TTC549 (cell line): ENCODE measurements around the gene MYPN.
"Not testable (repeated sequence)": the region's sequence is repeated elsewhere in the genome, so short reads cannot be mapped to it uniquely, and the experiment has no call there.

Source experiments
- FAIRE-seq: peaks from 2 replicates; lab custom pipeline; 2012; peaks lifted over from hg19 to GRCh38; lab: Jason Lieb, UNC

The MYPN gene, protein sequence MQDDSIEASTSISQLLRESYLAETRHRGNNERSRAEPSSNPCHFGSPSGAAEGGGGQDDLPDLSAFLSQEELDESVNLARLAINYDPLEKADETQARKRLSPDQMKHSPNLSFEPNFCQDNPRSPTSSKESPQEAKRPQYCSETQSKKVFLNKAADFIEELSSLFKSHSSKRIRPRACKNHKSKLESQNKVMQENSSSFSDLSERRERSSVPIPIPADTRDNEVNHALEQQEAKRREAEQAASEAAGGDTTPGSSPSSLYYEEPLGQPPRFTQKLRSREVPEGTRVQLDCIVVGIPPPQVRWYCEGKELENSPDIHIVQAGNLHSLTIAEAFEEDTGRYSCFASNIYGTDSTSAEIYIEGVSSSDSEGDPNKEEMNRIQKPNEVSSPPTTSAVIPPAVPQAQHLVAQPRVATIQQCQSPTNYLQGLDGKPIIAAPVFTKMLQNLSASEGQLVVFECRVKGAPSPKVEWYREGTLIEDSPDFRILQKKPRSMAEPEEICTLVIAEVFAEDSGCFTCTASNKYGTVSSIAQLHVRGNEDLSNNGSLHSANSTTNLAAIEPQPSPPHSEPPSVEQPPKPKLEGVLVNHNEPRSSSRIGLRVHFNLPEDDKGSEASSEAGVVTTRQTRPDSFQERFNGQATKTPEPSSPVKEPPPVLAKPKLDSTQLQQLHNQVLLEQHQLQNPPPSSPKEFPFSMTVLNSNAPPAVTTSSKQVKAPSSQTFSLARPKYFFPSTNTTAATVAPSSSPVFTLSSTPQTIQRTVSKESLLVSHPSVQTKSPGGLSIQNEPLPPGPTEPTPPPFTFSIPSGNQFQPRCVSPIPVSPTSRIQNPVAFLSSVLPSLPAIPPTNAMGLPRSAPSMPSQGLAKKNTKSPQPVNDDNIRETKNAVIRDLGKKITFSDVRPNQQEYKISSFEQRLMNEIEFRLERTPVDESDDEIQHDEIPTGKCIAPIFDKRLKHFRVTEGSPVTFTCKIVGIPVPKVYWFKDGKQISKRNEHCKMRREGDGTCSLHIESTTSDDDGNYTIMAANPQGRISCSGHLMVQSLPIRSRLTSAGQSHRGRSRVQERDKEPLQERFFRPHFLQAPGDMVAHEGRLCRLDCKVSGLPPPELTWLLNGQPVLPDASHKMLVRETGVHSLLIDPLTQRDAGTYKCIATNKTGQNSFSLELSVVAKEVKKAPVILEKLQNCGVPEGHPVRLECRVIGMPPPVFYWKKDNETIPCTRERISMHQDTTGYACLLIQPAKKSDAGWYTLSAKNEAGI (N-terminal part only)

DNA sequence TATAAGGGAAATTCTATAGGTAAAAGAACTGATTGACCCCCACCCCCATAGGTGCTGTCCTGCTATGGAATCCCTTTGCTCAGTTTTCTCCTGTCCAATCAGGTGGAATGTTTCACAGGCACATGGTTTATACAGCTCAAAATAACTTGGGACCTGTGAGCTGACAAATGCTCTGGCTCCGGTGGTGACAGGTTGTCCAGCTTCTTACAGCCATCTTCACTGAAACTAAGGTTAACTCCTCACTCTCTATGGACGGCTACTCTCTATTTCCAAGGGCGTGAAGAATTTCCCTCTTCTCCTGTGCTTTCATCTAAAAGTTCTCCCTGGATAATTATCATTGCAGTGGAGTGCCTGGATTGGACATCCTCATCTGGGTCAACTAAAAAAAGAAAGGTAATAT, at the start of gene MYPN:
Gene MYPN (plus strand): TSS at position 158 of the 400 bp plus-strand sequence. CDS start 11,951 bp downstream, outside the sequence.
- FAIRE-seq: no peak

DNA sequence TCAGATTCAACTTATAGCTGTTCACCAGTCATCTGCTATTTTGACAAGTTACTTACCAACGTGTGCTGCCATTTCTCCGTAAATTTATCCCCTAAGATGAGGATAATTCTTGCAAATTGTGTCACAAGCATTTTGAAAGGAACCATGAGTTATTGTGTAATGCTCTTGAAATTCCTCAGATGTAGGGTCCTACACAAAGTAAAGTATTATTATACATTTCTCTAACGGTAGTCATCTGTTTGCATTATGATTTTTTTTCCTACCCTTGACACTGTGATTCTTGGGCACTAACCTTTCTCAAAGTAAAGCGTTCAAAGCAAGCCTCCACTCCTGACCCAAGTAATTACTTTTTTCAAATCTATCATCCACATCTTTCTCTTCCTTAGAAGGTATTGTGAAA, 42.3 kb upstream of the MYPN start:
- FAIRE-seq: no peak

DNA sequence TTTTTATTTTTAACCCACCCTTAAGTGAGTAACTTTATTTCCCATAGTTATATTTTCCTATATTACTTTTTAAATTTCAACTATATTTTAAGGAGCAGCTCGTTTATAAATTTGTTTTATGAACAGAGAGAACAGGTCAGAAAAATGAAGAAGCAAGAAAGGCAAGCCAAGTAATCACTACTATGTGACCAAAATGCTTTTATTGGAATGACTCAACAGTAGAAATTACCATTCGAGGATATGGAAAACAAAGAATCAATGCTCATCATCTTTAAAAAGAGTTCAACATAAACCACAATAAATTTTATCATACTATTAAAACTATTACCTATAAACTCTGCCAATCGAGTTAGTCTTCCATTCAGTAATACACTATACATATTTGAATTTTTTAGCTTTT, 41.8 kb upstream of the MYPN start:
- FAIRE-seq: no peak

DNA sequence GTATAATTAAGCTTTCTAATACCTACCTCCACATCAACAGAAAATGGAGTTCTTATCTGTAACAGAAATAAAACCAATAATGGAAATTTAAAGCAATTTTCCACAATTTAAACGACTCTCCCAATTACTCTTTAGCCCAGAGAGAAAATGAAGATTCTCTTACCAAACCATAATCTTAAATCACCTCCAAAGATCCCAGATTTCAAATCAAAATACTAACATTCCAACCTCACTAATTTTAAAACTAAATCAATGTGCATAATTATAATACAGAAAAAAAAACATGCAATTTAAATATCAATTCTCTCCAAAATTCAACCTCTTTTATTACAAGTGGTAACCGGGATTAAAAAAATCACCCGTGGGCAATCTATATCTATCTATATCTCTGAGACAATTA, 35.7 kb upstream of the MYPN start:
- no peak for FAIRE-seq

DNA sequence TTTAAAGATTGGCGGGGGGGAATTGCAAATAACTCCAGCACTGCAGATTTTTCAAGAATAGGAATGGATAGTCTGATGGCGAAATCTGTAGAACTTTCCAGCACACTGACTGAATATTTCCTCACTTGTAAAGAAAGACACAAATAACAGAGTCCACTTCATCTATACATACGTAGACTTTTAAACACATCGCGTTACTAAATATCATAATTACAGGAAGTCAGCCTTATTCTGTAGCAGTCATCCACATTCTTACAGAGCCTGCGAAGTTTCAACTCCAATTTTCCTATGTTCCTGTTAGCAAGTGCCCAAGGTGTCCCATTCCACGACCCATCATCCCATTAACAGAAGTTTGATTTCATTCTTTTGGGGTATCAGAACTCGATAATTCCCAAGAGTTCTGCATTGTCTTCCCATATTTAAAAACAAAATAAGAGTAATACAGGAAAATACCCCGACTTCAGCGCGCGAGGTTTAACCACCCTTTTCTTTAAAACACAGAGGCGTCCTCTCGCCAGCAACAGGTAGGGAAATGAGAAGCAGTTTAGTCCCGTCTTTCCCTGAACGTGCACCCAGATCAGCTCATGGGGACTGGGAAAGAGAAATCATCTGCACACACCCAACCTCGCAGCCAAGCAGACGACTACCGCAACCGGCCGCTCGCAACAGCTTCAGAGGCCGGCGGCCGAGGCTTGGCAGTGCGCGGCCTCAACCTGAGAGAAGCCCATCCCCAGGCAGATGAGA, 35.1 kb upstream of the MYPN start:
- no peak for FAIRE-seq

DNA sequence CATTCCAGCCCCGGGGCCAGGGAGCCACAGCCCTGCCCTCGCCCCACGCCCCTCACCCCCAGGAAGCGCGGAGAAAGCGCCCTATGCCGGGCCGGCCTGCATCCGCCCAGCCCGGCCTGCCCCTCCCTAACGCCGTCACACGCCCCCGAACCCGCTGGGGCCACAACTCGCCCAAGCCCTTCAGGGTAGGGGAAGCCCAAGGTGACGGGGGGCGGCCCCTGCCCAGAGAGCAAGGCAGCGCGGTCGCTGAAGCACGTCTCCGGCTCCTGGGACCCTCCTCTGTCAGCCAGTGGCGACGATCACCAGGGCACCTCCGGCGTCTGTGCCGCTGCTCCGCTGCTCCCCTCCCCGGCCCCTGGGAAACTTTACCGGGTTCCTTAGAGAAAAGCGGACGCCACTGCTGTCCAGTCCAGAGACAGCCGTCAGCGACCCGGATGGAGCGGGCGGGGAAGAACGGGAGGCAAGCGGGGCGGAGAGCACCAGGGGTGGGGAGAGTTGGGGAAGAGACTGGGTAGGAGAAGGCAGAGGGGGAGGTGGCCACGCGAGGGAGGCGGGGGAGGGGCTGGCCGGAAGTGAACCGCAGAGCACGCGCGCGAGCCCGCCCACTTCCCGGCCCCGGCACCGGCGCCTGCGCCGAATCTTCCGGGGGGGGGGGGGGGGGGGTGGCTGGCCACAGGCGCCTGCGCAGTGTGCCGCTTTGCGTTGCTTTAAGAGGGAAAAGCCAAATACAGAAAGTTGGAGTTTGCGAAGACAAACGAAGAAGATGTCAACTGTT, 34.3 kb upstream of the MYPN start, which contains the start of gene HERC4:
Gene HERC4 (minus strand): TSS at position 509 of the 775 bp plus-strand sequence. CDS start 2,175 bp downstream, outside the sequence.
- FAIRE-seq: no peak

DNA sequence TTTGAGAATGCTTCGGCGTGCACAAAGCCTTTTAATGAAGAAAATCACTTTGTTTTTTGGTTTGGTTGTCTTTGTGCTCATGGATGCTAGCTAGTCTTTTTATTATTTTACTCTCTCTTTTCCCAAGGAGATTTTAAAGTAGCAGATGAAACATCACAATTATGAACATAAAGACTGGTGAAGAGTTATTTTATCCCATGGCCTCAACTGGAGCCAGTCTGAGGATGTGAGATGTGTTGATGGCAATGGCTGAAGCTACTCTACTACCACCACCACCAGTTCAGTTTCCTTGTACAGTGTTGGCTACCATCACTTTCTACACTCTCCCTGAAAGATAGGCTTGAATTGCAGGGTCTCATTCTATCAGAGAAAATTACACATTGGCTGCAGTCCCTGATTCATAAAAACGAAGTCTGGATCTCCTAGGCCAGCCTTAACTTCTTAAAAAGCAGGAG, 33.7 kb upstream of the MYPN start:
- no peak for FAIRE-seq

DNA sequence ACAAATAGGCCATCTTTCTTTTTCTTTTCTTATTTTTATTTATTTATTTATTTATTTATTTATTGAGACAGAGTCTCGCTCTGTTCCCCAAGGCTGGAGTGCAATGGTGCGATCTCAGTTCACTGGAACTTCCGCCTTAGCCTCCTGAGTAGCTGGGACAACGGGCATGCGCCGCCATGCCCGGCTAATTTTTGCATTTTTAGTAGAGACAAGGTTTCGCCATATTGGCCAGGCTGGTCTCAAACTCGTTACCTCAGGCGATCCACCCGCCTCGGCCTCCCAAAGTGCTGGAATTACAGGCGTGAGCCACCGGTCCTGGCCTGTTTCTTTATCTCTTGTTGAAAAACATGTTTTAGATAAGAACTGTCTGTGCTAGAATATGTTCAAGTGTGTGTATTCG, 33.2 kb upstream of the MYPN start:
- not testable (repeated sequence) for FAIRE-seq

DNA sequence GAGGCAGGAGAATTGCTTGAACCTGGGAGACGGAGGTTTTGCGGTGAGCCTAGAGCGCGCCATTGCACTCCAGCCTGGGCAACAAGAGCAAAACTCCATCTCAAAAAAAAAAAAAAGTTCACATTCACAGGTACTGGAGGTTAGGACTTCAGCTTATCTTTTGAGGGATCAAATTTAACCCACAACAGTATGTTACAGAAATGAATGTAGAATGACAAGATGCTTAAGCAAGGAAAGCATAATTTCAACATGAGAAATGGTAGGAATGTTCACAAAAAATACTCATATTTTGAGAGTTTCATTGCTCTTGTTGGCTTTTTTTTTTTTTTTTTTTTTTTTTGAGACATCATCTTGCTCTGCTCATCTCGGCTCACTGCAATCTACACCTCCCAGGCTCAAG, 32.3 kb upstream of the MYPN start:
- FAIRE-seq: no peak

DNA sequence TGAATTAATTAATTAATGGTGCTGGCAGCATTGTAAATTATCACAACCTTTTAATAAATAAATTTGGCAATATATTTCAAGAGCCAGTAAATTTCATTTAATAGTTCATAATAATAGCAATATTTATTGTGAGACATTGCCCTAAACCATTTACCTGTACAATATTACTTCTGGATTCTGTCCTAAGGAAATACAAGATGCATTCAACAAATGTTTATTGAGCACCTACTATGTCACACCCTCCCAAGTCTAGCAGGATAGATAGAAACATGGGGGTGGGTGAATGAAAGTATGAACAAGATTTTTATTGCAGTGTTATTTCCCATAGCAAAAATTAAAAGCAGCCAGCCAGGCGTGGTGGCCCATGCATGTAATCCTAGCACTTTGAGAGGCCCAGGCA, 29.9 kb upstream of the MYPN start:
- FAIRE-seq: no peak

DNA sequence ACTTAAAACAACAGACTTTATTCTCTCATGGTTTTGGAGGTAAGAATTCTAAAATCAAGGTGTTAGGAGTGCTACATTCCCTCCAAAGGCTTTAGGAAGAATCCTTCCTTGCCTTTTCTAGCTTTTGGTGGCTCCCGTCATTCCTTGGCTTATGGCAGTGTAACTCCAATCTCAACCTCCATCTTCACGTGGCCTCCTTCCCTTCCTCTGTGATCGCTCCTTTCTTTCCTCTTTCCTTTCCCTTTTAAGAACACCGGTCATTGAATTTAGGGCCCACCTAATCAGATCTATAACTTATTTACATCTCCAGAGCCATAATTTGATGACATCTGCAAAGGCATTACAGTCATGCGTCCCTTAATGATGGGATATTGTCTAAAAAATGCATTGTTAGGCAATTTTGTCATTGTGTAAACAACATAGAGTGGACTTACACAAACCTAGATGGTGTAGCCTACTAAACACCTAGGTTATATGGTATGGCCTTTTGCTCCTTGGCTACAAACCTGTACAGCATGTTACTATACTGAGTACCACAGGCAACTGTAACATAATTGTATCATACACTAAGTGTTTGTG, 28.3 kb upstream of the MYPN start:
- no peak for FAIRE-seq

DNA sequence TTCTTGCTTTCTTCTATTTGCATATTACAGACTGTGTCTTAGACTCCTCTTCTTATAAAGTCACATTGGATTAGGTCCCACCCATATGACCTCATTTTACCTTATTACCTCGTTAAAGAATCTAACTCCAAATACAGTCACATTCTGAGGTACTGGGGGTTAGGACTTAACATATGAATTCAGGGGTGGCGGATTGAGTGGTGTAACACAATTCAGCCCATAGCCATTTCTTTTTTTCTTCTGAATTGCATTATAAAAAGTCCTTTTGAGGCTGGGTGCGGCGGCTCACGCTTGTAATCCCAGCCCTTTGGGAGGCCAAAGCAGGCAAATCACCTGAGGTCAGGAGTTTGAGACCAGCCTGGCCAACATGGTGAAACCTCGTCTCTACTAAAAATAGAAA, 27.4 kb upstream of the MYPN start:
- FAIRE-seq: no peak

DNA sequence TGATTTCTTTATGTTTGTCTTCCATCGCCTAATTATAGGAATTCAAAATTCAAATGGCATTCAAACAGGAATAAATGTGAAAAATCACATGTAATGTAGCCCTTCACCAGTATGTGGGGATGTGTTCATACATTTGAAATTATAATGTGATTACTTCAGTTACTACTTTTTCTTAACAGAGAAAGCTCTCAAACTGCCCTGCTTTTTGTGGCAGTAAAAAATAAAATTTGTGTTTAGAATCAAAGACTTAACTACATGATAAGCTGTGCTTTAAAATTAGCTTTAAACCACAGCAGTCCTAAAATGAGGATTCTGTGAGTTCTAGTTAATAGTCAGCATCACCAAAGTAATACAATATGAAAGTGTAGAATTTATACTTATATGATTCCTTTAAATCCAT, 26.4 kb upstream of the MYPN start:
- FAIRE-seq: peak; percentile 69

DNA sequence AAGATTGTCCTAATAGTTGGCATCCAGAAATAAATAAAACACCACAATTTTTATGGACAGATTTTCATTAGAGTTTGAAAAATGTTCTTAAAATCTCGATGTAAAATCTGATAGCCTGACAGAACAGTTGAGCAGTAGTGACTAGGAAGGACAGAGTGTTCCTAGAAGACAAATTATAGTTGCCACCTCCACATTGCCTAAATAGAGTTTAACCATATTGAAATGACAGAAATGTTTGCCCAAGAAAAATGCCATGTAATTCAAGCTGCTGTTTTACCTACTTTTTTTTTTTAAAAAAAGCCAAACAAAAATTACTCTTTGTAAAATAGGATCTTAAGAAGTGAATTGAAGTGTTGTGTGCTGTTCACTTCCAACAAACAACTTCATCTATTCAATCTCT, 25.3 kb upstream of the MYPN start:
- FAIRE-seq: no peak

DNA sequence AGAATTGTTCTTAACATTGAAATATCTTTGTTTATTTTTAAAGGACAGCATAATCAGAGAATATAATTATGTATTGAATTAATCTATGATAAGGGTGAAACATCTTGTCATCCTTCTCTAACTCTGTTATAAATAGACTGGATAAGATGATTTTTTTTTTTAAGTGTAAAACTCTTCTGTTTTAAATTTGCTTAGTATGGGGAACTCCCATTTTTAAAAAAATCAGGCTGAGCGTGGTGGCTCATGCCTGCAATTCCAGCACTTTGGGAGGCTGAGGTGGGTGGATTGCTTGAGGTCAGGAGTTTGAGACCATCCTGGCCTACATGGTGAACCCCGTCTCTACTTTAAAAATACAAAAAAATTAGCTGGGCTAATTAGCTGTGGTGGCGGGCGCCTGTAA, 24.8 kb upstream of the MYPN start:
- no peak for FAIRE-seq

DNA sequence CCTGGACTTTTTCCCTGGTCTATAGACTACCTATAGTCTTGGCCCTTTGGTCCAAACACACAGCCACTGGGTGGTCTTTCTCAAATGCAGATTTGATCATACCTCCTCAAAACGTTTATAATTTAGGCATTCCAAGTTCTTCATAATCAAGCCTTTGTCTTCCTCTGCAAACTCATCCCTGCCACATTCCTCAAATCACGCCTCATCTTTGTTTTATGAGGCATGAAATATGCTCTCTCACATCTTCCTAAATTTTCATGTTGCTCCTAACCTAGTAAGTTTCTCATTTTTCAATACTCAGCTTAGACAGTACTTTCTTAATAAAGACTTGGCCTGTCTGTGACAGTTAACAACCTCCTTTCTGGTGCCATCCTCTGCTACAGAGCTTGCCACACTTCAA, 23.3 kb upstream of the MYPN start:
- no peak for FAIRE-seq

DNA sequence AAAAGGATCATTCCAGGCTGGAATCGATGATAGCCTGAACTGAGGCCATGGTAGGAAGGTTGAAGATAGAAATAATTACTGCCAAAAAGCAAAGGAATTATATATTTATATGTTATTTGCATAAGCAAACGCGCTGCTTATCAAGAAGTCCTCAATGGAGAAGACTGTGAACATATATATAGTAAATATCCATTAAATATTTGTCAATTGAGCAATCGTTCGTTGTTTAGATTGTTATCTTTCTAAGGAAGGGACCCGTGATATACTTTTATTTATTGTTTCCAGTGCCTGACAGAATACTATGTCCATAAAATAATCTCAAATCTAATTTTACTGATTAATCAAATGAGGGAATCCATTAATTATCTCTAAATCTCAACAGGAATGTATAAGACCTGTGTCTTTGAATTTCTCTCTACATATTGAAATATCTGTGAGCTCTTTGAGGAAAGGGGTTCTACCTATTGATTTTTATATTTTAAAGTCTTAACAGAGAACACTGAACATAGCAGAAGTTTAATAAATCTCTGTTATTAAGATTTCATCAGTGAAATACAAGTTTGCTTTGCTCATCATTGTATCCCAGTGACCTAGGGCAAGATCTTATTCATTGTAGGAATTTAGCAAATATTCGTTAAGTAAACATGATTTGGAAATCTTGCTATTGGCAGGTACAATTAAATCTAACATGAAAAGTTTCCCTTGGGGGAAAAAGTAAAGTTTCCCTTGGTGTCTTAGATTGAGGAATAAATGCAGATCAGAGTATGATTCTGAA, 22.2 kb upstream of the MYPN start:
- no peak for FAIRE-seq

DNA sequence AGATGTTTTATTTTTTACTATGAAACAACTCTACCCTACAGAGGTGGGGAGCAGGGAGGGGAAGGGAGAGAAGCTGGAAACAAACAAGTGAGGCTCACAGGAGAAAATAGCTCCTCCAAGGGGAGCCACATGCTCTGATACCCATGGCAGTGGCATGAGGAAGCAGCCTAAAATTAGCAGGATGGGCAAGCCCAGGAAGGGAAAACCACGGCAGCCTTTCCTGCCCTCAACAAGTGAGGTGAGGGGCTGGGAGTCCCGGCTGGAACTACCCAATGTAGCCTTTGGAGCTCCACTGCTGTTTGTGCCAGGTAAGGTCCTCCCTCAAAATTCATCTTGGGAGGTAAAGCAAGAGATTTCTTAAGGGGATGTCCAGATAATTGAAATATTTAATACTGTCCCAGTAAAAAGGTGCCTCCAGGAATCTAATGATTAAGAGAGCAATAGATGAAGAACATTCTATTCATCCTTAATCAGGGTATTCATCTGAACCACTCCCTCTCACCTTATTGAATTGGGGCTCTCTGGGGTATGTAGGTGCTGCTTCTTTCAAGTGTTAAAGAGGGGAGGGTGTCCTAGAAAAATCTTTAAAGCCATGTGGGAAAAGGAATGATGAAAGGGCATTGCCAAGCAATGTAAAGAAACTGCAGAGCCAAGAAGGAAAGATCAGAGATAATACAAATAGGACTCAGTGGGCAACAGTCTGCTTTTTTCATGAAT, 21.4 kb upstream of the MYPN start:
- no peak for FAIRE-seq

DNA sequence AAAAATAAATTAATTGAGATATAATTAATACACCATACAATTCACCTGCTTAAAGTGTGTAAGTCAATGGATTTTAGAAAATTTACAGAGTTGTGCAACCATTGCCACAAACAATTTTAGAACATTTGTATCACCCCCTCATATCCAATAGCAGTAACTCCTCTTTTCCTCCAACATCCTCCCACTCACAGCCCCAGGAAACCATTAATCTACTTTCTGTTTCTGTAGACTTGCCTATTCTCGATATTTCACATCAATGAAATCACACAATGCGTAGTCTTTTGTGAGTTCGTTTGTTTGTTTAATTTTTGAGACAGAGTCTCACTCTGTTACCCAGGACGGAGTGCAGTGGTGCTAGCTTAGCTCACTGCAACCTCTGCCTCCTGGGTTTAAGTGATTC, 20.5 kb upstream of the MYPN start:
- no peak for FAIRE-seq
